Large intestine (tissue), 3 donors: Measurements from ENCODE around the gene DBF4B. TPM values are rescaled to one million over a fixed set of nuclear protein-coding genes. Genes with fewer than 3 reads are reported as not detected.

Experiments
- DNase-seq, 2 donors: peaks; one replicate each; pipeline versions ENCODE4 v3.0.0 to v3.0.0-alpha.2; 2013
- H3K27ac ChIP-seq: one replicate; pipeline ENCODE4 v1.5.1; 2013; ENCODE audit warnings: low read length
- H3K27me3 ChIP-seq: 2 replicates; pipeline ENCODE4 v1.6.1; 2013; ENCODE audit warnings: low read length; ENCODE audit not compliant: control insufficient read depth, insufficient read depth
- H3K36me3 ChIP-seq: 2 replicates; pipeline ENCODE4 v1.6.1; 2013; ENCODE audit warnings: low read length; ENCODE audit not compliant: control insufficient read depth, insufficient read depth
- H3K4me1 ChIP-seq: one replicate; pipeline ENCODE4 v1.6.1; 2013; ENCODE audit warnings: low read length; ENCODE audit not compliant: control insufficient read depth, insufficient read depth
- H3K4me3 ChIP-seq: one replicate; pipeline ENCODE4 v1.5.1; 2013; ENCODE audit warnings: low read length
- H3K9me3 ChIP-seq: one replicate; pipeline ENCODE4 v1.6.1; 2013; ENCODE audit warnings: mild to moderate bottlenecking, low read depth, low read length, moderate library complexity; ENCODE audit not compliant: control insufficient read depth
- WGBS: methylation state at CpG from one replicate; pipeline ENCODE4 v1.1.5; 2013; ENCODE audit warnings: low lambda C conversion rate; ENCODE audit not compliant: insufficient coverage; 5-methylcytosine and 5-hydroxymethylcytosine counted together
- polyA plus RNA-seq: library from polyadenylated mRNA; unstranded; fragments of 120-200 nt; gene quantifications from one replicate; pipeline ENCODE4 v1.2.1, GENCODE V29; 2013

DBF4B gene
- polyA plus RNA-seq, 1 donor = 11.6 TPM

DNA sequence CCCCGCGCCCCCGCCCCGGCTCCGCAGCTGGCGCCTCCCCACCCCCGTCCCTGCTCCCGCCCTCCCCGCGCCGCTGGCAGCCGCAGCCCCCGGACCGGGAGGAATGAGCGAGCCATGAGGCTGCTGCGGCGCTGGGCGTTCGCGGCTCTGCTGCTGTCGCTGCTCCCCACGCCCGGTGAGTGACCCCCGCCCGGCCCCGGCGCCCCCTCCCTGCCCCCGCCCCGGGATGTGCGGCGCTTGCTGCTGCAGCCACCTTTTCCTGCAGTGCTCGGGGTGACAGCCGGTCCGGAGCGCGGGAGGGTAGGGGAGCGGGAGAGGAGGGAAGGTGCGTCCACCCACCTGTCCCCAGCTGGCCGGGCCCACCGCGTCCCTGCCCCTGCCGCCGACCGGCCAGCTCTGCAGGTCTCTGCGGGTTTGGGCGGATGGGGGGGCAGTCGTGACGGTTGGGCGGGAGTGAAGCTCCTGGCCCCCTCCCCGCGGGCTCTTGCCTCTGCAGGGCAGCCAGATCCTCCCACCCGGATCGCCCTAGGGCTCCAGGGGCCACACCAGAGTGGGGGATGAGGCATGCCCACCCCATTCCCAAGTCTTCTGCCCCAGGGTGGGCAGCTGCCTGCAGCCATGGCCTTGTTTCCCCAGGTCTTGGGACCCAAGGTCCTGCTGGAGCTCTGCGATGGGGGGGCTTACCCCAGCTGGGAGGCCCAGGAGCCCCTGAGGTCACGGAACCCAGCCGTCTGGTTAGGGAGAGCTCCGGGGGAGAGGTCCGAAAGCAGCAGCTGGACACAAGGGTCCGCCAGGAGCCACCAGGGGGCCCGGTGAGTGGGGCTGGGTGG, 50.8 kb downstream of the DBF4B start:
- Histone ChIP-seq H3K9me3 (peaks cover 2% of the 10 kb centered on the region), H3K4me3 (peak overlapping the region; percentile 21), H3K27me3 (peaks cover 48% of the 10 kb centered on the region), H3K27ac (no peak overlapping the region), H3K4me1 (peaks cover 6% of the 10 kb centered on the region), H3K36me3 (no peaks in the 10 kb centered on the region)
- WGBS = no CpG with 5 or more reads among the region's 60 CpGs
- no peak for DNase-seq

DNA sequence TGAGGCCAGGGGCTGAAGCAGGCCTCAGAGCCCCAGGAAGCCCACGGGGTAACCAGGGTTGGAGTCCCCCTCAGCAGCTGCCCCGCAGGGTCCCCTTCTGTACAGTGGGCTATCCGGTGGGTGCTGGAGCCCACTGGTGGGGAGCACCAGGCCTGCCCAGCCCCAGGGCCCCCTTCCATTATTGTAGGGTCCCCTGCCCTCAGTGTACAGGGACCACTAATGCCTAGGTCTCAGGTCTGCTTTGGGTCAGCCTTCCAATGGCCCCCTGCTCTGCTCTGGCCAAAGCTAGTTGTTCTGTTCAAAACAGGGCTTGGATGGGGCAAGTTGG, 51.4 kb downstream of the DBF4B start:
- Histone ChIP-seq H3K9me3 (peaks cover 2% of the 10 kb centered on the region), H3K4me3 (peak overlapping the region; percentile 21), H3K27ac (no peak overlapping the region), H3K36me3 (no peaks in the 10 kb centered on the region), H3K27me3 (peaks cover 51% of the 10 kb centered on the region), H3K4me1 (peaks cover 6% of the 10 kb centered on the region)
- WGBS = no CpG with 5 or more reads among the region's 3 CpGs
- DNase-seq = no peak

DNA sequence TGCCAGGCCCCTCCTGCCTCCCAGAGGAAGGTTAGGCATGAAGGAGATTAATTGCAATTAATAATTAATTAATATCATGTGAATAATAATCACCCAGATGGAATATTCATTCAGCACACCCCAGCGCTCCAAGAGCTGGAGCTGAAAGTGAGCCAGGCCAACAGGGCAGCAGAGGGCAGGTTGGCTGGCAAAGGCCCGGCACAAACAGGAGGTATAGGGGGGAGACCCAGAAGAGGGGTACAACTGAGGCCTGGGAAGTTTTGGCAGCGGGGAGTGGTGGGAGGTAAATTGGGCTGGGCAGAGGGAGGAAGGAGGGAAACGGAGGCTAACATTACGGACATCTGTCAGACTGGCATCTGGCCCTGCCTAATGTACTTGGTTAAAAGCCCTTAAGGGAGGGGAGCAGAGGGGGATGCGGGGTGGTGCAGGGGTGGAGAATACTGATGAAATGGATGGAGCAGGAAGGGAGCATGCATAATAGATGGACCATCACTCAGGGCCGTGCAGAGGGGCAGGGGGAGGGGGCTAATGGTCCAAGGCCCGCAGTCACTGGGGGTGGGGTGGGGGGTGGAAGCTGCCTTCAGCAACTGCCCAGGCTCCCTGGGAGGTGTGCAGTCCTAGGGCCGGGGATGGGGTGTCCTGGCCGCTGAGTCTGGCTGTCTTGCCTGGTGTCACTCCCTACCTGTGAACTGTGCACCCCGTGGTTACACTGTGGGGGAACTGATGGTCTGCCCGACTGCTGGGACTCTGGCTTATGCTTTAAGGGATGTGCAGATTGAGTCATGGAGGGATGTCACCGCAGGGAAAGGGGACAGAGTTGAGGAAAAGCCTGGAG, 52.2 kb downstream of the DBF4B start:
- Histone ChIP-seq H3K4me3 (no peak overlapping the region), H3K4me1 (peaks cover 6% of the 10 kb centered on the region), H3K27me3 (peaks cover 52% of the 10 kb centered on the region), H3K9me3 (peaks cover 2% of the 10 kb centered on the region), H3K27ac (no peak overlapping the region), H3K36me3 (no peaks in the 10 kb centered on the region)
- no CpG with 5 or more reads among the region's 13 CpGs for WGBS
- no peak for DNase-seq

DNA sequence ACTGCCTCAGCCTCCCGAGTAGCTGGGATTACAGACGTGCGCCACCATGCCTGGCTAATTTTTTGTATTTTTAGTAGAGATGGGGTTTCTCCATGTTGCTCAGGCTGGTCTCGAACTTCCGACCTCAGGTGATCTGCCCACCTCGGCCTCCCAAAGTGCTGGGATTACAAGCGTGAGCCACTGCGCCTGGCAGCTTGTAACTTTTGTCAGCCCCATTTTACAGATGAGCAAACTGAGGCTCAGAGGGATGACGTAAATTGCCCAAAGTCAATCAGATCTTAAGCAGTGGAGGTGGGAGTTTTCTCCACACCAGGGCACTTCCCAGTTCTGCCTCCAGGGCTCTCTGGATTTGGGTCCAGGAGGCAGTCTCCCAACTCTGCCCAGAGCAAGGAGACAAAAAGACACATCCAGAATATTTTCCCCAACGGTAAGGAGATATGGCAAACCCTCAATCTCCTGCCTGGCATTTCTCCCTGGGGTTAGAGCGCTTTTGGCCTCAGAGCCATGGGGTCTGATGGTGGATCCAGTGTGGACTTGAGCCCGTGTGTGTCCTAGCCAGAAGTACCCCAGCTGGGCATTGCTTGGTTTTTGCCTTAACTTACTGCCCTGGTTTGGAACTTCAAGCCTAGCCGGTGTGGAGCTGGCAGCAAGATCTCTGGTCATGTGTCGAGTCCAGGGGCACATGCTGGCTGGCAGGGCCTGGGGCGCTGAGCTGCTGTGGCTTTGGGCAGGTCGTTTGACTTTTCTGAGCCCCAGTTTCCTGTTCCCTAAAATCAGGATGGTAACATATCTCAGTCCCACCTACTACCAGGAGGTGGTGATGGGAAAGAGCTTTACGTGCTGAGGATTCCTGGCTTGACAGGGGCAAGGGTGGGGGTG, 53.7 kb downstream of the DBF4B start:
- Histone ChIP-seq H3K4me3 (no peak overlapping the region), H3K4me1 (peaks cover 6% of the 10 kb centered on the region), H3K27me3 (peaks cover 57% of the 10 kb centered on the region), H3K36me3 (no peaks in the 10 kb centered on the region), H3K27ac (no peak overlapping the region), H3K9me3 (peaks cover 2% of the 10 kb centered on the region)
- no peak for DNase-seq
- no CpG with 5 or more reads among the region's 17 CpGs for WGBS

DNA sequence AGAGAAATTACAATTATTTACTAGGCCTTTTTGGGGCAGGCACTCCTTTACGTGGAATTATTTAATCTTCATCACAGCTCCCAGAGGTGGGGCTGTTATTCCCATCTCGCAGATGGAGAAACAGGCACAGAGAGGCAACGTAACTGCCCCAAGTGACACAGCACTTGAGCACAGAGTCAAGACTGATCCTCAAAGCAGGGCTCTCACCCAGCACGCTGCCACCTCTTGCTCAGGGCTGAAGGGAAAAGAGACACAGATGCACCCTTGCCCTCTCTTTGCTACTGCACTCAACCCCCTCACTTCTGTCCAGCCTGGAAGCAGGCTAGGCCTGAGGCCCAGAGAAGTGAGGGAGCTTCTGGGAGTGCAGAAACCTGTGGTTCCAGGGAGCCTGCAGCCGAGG, 54.7 kb downstream of the DBF4B start:
- WGBS = no CpG with 5 or more reads among the region's 5 CpGs
- DNase-seq = no peak
- peaks cover 6% of the 10 kb centered on the region for H3K4me1 ChIP-seq
- H3K4me3 ChIP-seq = no peak overlapping the region
- no peaks in the 10 kb centered on the region for H3K36me3 ChIP-seq
- H3K27me3 ChIP-seq = peaks cover 54% of the 10 kb centered on the region
- H3K27ac ChIP-seq = no peak overlapping the region
- peaks cover 2% of the 10 kb centered on the region for H3K9me3 ChIP-seq

DNA sequence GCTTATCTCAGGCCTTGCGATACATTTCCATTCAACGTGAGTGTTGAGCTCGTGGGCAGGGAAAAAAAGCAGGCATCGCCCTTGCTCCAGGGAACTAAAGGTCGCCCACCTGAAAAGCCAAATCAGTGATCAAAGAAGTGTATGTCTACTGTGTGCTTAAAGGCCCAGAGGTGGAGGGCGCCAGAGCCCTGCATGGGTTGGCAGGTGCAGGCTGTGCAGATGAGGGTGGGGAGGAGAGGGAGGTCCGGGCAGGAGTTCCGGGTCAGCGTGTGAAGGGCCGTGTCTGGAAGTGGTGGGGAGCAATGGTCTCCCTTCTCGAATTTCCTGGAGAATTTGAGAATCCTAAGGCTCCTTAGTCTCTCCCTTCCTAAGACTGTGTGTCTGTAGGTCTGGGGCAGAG, 57.5 kb downstream of the DBF4B start:
- no peaks in the 10 kb centered on the region for H3K36me3 ChIP-seq
- no peak overlapping the region for H3K27ac ChIP-seq
- DNase-seq = no peak
- H3K9me3 ChIP-seq = no peaks in the 10 kb centered on the region
- no CpG with 5 or more reads among the region's 11 CpGs for WGBS
- H3K4me3 ChIP-seq = no peak overlapping the region
- peaks cover 34% of the 10 kb centered on the region for H3K27me3 ChIP-seq
- no peaks in the 10 kb centered on the region for H3K4me1 ChIP-seq

DNA sequence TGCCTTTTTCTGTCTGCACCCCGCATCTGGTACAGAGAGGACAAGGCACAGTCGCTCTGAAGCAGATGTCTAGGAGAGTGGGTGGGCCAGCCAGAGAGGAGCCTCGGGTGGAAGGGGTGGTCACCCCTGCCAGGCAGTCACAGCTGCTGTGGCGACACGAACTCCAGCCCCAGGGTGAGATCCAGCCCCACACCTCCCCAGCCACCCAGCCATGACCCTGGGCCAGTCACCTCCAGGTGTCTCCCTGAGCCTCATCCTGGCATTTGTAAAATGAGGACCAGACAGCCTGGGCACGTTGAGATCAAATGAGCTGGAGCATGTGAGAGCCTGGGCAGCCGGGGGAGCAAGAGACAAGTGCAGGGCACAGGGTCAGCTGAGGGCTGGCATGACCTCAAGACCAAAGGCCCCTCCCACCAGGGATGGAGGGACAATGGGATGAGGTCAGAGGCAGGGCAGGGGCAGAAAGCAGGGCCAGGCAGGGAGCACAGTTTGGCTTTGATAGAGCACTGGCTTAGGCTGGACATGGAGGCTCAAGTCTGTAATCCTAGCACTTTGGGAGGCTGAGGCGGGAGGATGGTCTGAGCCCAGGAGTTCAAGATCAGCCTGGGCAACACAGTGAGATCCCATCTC, 58.1 kb downstream of the DBF4B start:
- DNase-seq = no peak
- no peak overlapping the region for H3K4me3 ChIP-seq
- no peaks in the 10 kb centered on the region for H3K9me3 ChIP-seq
- no peaks in the 10 kb centered on the region for H3K36me3 ChIP-seq
- WGBS = no CpG with 5 or more reads among the region's 8 CpGs
- H3K4me1 ChIP-seq = no peaks in the 10 kb centered on the region
- H3K27ac ChIP-seq = no peak overlapping the region
- peaks cover 29% of the 10 kb centered on the region for H3K27me3 ChIP-seq

DNA sequence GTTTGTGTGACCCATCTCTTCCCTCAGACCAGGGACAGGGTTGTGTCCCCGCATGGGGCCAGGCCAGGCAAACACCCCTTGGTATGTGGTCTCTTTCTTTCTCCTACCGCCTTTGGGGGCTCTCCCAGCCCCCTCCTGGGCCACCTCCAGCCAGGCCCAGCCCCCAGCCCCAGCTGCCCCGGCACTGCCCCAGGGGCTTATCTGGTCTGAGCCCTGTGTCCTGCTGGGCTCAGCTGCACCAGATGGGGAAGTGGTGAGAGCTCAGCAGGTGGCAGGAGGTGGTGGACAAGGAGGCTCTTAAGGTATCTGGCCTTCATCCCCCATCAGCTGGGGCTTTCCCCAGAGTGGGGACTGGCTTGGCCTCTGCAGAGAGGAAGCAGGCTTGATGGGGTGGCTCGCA, 59.0 kb downstream of the DBF4B start:
- WGBS = no CpG with 5 or more reads among the region's 4 CpGs
- no peaks in the 10 kb centered on the region for H3K36me3 ChIP-seq
- H3K9me3 ChIP-seq = no peaks in the 10 kb centered on the region
- H3K4me3 ChIP-seq = no peak overlapping the region
- H3K27ac ChIP-seq = no peak overlapping the region
- H3K27me3 ChIP-seq = peaks cover 23% of the 10 kb centered on the region
- DNase-seq = no peak
- H3K4me1 ChIP-seq = no peaks in the 10 kb centered on the region

DNA sequence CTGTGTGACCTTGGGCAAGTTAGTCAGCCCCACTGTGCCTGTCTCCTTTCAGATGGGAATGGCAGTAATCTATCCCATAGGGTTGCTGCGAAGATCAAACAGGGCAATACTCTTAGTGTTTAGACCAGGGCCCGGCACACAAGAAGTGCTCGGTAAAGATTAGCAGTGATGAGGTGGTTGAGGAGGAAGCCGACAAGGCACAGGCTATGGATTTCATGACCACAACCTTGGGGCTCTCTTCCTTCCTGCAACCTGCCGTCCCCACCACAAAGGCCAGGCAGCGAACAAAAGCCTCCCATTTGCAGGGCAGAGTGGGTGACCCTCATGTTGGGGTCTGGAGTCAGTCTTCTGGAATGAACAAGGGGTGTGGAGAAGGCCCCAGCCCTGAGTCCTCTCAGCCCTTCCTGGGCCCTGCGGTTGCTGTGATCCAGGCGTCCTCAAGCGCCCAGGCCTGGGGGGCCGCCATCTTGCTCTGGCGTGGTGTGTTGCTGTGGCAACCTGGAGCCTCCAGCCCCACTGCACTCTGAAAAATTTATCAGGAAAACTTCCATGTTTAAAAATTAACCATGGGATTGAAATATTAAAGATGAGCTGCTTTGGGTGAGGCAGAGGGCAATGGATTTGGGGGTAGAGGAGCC, 60.2 kb downstream of the DBF4B start:
- Histone ChIP-seq H3K9me3 (no peaks in the 10 kb centered on the region), H3K36me3 (no peaks in the 10 kb centered on the region), H3K4me1 (no peaks in the 10 kb centered on the region), H3K27ac (no peak overlapping the region), H3K4me3 (no peak overlapping the region), H3K27me3 (peaks cover 22% of the 10 kb centered on the region)
- no peak for DNase-seq
- WGBS = no CpG with 5 or more reads among the region's 11 CpGs
